HepG2 (cell line): ENCODE results near the gene INF2. TPM values are rescaled to one million over a fixed set of nuclear protein-coding genes. Genes with fewer than 3 reads are reported as not detected.

Experiments
- CENPT ChIP-seq: sonication (generic); formaldehyde crosslinking; IDR thresholded peaks from 2 replicates; pipeline ENCODE4 v1.8.0; 2022; ENCODE audit warnings: low read depth, mild to moderate bottlenecking, moderate library complexity, missing genetic modification reagents
- GATAD2A ChIP-seq: IDR thresholded peaks from 2 replicates; pipeline ENCODE4 v1.6.1; 2016
- HDAC2 ChIP-seq: sonication (generic); formaldehyde crosslinking; IDR thresholded peaks from 2 replicates; pipeline ENCODE4 v1.4.0; 2020; ENCODE audit warnings: missing genetic modification reagents
- HNRNPLL ChIP-seq: fragments of 200-400 bp; formaldehyde crosslinking; IDR thresholded peaks from 2 replicates; pipeline ENCODE4 v1.6.1; 2017; ENCODE audit warnings: mild to moderate bottlenecking, low read depth, low read length; ENCODE audit not compliant: poor library complexity, severe bottlenecking
- KDM2A ChIP-seq: sonication (generic); formaldehyde crosslinking; IDR thresholded peaks from 2 replicates; pipeline ENCODE4 v1.4.0; 2020; ENCODE audit warnings: low read depth, missing genetic modification reagents, borderline replicate concordance
- ONECUT2 ChIP-seq: sonication (generic); formaldehyde crosslinking; IDR thresholded peaks from 2 replicates; pipeline ENCODE4 v1.4.0; 2020; ENCODE audit warnings: missing genetic modification reagents
- PAF1 ChIP-seq: IDR thresholded peaks from 2 replicates; pipeline ENCODE4 v1.6.1; 2016; ENCODE audit warnings: missing genetic modification reagents, missing compliant biosample characterization
- RFXAP ChIP-seq: sonication (generic); formaldehyde crosslinking; IDR thresholded peaks from 2 replicates; pipeline ENCODE4 v1.4.0; 2020; ENCODE audit warnings: missing genetic modification reagents, borderline replicate concordance
- SMC3 ChIP-seq: IDR thresholded peaks from 2 replicates; pipeline ENCODE4 v1.6.1; 2011; ENCODE audit warnings: low read length, improper control_type of control experiment
- TBX3 ChIP-seq: fragments of 450-650 bp; IDR thresholded peaks from 2 replicates; pipeline ENCODE4 v1.6.1; 2017; ENCODE audit warnings: antibody characterized with exemption, mild to moderate bottlenecking, inconsistent platforms, borderline replicate concordance
- WIZ ChIP-seq: sonication (generic); formaldehyde crosslinking; IDR thresholded peaks from 2 replicates; pipeline ENCODE4 v1.5.1; 2020; ENCODE audit warnings: mild to moderate bottlenecking, missing genetic modification reagents
- ZBTB20 ChIP-seq: sonication (generic); formaldehyde crosslinking; IDR thresholded peaks from 2 replicates; pipeline ENCODE4 v1.8.1; 2023; ENCODE audit warnings: missing genetic modification reagents, low read depth, mild to moderate bottlenecking, borderline replicate concordance
- ZNF543 ChIP-seq: sonication (generic); formaldehyde crosslinking; IDR thresholded peaks from 2 replicates; pipeline ENCODE4 v1.4.0; 2020; ENCODE audit warnings: mild to moderate bottlenecking, missing genetic modification reagents
- ZNF773 ChIP-seq: sonication (generic); formaldehyde crosslinking; IDR thresholded peaks from 2 replicates; pipeline ENCODE4 v1.4.0; 2020; ENCODE audit warnings: missing genetic modification reagents, borderline replicate concordance
- polyA plus RNA-seq, 8 experiments: library from polyadenylated mRNA; depleted of rRNA in 3 of 8; stranded (reverse) in 7 of 8; unstranded in 1 of 8; fragments of >200 nt; fragmentation: Illumina TruSeq in 4 of 8; extraction: Trizol in 4 of 8; gene quantifications; 2 replicates each; pipeline versions ENCODE4 v1.2.1 to v1.2.3, GENCODE V29; 2011 to 2016; ENCODE audit warnings: low read depth in 4 of 8, missing spikeins in 1 of 8, mixed read lengths in 1 of 8; ENCODE audit not compliant: insufficient read depth in 1 of 8
- total RNA-seq, 5 experiments: library from RNA; depleted of rRNA; stranded (reverse); fragments of >200 nt; fragmentation: Illumina TruSeq; extraction: Trizol; gene quantifications; 2 replicates each; pipeline ENCODE4 v1.2.3, GENCODE V29; 2016; ENCODE audit warnings: low read depth in 1 of 5
- TF ChIP-seq, protein P1 (sequence below): sonication (generic); formaldehyde crosslinking; IDR thresholded peaks from 2 replicates; pipeline ENCODE4 v1.4.0; 2020; ENCODE audit warnings: missing genetic modification reagents, low read depth, mild to moderate bottlenecking, borderline replicate concordance
- TF ChIP-seq, protein P2 (sequence below): sonication (generic); formaldehyde crosslinking; IDR thresholded peaks from 2 replicates; pipeline ENCODE4 v1.4.0; 2020; ENCODE audit warnings: missing genetic modification reagents
- TF ChIP-seq, protein P3 (sequence below): sonication (generic); formaldehyde crosslinking; IDR thresholded peaks from 2 replicates; pipeline ENCODE4 v1.5.0; 2020; ENCODE audit warnings: mild to moderate bottlenecking, missing genetic modification reagents
- TF ChIP-seq, protein P4 (sequence below): sonication (generic); formaldehyde crosslinking; IDR thresholded peaks from 2 replicates; pipeline ENCODE4 v1.4.0; 2020; ENCODE audit warnings: mild to moderate bottlenecking, missing genetic modification reagents
- TF ChIP-seq, protein P5 (sequence below): sonication (generic); formaldehyde crosslinking; IDR thresholded peaks from 2 replicates; pipeline ENCODE4 v1.4.0; 2020; ENCODE audit warnings: missing genetic modification reagents
- TF ChIP-seq, protein P6 (sequence below): sonication (generic); formaldehyde crosslinking; IDR thresholded peaks from 2 replicates; pipeline ENCODE4 v1.4.0; 2020; ENCODE audit warnings: missing genetic modification reagents, mild to moderate bottlenecking, borderline replicate concordance

INF2 gene
- total and polyA plus RNA-seq, 2 of the 13 experiments (the other 11 are each of a cell fraction or from before 2014, with no cell fraction given) = 16.4 to 26.4 TPM

DNA sequence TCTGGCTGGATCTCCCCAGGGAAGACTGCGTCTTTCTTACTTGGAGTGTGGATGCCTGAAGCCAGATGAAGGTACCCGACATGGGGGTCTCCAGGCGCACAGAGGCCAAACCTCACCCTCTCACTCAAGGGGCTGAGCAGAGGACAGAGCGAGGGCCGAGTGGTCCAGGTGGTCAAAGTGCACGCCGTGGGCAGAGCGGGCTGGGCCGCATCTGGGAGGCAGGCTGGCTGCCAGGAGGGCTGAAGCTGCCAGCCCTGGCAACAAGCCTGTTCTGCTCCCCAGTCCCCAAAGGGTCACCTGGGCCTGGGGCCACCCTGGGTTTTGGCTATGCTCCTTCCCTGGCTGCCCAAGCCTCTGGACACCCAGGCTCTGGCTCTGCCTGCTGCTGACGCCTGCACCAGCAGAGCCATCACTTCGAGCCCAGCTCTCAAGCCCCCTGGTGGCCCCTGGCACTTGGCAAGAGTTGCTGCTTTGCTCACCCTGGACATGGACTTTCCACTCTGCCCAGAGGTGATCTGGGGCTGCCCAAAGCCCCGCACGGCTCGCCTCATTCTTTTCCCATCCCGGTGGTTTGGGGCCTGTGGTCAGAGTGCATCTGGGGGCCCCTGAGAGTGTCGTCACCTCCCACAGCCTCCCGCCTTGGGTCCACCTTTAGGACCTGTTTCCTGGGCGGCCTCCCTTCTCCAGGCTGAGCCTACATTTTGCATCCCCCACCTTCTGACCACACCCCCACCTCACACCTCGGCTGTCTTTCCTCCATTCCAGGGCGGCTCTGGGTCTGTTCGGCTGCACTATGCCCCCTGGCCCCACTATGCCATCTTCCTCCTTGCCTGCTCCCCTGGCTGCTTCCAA, 37.4 kb downstream of the INF2 start (continued):
- TF ChIP-seq, protein P1, sequence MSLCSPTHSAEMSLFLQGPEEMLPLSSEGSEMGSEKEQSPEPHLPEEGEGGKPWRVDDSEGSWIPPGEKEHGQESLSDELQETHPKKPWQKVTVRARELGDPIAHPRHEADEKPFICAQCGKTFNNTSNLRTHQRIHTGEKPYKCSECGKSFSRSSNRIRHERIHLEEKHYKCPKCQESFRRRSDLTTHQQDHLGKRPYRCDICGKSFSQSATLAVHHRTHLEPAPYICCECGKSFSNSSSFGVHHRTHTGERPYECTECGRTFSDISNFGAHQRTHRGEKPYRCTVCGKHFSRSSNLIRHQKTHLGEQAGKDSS (CRISPR knock-in tag) = peak; percentile 51; the same call in 1 of the 2 replicates
- TF ChIP-seq ZNF773 (CRISPR knock-in tag) = no peak
- TF ChIP-seq CENPT (CRISPR knock-in tag) = no peak
- TF ChIP-seq HDAC2 (CRISPR knock-in tag) = 0 out of 2 replicates have a peak, but pooled peaks have one; percentile 32
- TF ChIP-seq RFXAP (CRISPR knock-in tag) = peak; percentile 47; the same call in 1 of the 2 replicates
- TF ChIP-seq ONECUT2 (CRISPR knock-in tag) = no peak
- TF ChIP-seq, protein P2, sequence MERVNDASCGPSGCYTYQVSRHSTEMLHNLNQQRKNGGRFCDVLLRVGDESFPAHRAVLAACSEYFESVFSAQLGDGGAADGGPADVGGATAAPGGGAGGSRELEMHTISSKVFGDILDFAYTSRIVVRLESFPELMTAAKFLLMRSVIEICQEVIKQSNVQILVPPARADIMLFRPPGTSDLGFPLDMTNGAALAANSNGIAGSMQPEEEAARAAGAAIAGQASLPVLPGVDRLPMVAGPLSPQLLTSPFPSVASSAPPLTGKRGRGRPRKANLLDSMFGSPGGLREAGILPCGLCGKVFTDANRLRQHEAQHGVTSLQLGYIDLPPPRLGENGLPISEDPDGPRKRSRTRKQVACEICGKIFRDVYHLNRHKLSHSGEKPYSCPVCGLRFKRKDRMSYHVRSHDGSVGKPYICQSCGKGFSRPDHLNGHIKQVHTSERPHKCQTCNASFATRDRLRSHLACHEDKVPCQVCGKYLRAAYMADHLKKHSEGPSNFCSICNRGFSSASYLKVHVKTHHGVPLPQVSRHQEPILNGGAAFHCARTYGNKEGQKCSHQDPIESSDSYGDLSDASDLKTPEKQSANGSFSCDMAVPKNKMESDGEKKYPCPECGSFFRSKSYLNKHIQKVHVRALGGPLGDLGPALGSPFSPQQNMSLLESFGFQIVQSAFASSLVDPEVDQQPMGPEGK = peak; percentile 78
- TF ChIP-seq PAF1 = no peak
- TF ChIP-seq, protein P3, sequence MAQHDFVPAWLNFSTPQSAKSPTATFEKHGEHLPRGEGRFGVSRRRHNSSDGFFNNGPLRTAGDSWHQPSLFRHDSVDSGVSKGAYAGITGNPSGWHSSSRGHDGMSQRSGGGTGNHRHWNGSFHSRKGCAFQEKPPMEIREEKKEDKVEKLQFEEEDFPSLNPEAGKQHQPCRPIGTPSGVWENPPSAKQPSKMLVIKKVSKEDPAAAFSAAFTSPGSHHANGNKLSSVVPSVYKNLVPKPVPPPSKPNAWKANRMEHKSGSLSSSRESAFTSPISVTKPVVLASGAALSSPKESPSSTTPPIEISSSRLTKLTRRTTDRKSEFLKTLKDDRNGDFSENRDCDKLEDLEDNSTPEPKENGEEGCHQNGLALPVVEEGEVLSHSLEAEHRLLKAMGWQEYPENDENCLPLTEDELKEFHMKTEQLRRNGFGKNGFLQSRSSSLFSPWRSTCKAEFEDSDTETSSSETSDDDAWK (CRISPR knock-in tag) = no peak
- 0 out of 2 replicates have a peak, but pooled peaks have one; percentile 27 for TF ChIP-seq ZBTB20 (CRISPR knock-in tag)
- TF ChIP-seq TBX3 = no peak; the same call in 1 of the 2 replicates
- TF ChIP-seq, protein P4, sequence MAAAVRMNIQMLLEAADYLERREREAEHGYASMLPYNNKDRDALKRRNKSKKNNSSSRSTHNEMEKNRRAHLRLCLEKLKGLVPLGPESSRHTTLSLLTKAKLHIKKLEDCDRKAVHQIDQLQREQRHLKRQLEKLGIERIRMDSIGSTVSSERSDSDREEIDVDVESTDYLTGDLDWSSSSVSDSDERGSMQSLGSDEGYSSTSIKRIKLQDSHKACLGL = peak; percentile 70; the same call in 1 of the 2 replicates
- TF ChIP-seq WIZ = no peak
- TF ChIP-seq, protein P5, sequence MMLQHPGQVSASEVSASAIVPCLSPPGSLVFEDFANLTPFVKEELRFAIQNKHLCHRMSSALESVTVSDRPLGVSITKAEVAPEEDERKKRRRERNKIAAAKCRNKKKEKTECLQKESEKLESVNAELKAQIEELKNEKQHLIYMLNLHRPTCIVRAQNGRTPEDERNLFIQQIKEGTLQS = no peak
- peak; percentile 28; the same call in 1 of the 2 replicates for TF ChIP-seq KDM2A (CRISPR knock-in tag)
- TF ChIP-seq SMC3 = peak; percentile 17; the same call in 1 of the 2 replicates
- peak; percentile 59 for TF ChIP-seq ZNF543 (CRISPR knock-in tag)
- TF ChIP-seq, protein P6, sequence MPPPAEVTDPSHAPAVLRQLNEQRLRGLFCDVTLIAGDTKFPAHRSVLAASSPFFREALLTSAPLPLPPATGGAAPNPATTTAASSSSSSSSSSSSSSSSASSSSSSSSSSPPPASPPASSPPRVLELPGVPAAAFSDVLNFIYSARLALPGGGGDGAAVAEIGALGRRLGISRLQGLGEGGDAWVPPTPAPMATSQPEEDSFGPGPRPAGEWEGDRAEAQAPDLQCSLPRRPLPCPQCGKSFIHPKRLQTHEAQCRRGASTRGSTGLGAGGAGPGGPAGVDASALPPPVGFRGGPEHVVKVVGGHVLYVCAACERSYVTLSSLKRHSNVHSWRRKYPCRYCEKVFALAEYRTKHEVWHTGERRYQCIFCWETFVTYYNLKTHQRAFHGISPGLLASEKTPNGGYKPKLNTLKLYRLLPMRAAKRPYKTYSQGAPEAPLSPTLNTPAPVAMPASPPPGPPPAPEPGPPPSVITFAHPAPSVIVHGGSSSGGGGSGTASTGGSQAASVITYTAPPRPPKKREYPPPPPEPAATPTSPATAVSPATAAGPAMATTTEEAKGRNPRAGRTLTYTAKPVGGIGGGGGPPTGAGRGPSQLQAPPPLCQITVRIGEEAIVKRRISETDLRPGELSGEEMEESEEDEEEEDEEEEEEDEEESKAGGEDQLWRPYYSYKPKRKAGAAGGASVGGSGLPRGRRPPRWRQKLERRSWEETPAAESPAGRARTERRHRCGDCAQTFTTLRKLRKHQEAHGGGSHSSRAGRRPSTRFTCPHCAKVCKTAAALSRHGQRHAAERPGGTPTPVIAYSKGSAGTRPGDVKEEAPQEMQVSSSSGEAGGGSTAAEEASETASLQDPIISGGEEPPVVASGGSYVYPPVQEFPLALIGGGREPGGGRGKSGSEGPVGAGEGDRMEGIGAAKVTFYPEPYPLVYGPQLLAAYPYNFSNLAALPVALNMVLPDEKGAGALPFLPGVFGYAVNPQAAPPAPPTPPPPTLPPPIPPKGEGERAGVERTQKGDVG (CRISPR knock-in tag) = no peak
- no peak for TF ChIP-seq HNRNPLL
- TF ChIP-seq GATAD2A (CRISPR knock-in tag) = peak; percentile 75
